ENCODE data around the gene HMGA1.

HMGA1 gene

GRCh38 chr6:34292954-34293353 lies 56.3 kb downstream of the HMGA1 start:
- no peak for DNase-seq (ENCODE audit: low spot score)

- no peak for DNase-seq (ENCODE audit: low spot score)
Measured at GRCh38 chr6:34295721-34296120, 59.0 kb downstream of the HMGA1 start.
